VCaP (cell line): Measurements from ENCODE around the gene OPA1.

Experiments
- H3K27ac ChIP-seq: fragments of 450-650 bp; 2 replicates; pipeline ENCODE4 v1.5.1; 2017
- TF ChIP-seq, protein P1 (sequence below): fragments of 450-650 bp; conservative IDR thresholded peaks from 2 replicates; pipeline ENCODE4 v1.5.1; 2017; ENCODE audit warnings: mild to moderate bottlenecking, moderate library complexity

The OPA1 gene

DNA sequence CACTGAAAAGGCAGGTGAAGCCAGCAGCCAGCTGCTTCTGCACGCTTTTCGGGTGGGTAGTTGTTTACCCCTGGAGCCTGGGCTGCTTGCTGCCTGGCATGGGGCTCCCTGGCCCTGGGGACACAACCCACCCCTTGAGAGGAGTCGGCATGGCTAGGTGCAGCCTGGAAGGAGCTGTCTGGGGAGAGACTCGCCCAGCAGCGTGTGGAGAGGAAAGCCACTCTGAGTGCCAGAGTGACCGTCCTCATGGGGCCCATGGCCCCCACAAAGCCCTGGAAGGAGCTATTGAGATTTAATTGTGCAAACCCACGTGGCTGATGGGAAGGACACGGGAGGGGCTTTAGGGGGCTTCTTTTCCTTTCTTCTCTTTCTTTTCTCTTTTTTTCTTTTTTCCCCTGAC is 137.5 kb downstream of the OPA1 start:
- no peak overlapping the region for H3K27ac ChIP-seq
- TF ChIP-seq, protein P1, sequence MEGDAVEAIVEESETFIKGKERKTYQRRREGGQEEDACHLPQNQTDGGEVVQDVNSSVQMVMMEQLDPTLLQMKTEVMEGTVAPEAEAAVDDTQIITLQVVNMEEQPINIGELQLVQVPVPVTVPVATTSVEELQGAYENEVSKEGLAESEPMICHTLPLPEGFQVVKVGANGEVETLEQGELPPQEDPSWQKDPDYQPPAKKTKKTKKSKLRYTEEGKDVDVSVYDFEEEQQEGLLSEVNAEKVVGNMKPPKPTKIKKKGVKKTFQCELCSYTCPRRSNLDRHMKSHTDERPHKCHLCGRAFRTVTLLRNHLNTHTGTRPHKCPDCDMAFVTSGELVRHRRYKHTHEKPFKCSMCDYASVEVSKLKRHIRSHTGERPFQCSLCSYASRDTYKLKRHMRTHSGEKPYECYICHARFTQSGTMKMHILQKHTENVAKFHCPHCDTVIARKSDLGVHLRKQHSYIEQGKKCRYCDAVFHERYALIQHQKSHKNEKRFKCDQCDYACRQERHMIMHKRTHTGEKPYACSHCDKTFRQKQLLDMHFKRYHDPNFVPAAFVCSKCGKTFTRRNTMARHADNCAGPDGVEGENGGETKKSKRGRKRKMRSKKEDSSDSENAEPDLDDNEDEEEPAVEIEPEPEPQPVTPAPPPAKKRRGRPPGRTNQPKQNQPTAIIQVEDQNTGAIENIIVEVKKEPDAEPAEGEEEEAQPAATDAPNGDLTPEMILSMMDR, result no peak

DNA sequence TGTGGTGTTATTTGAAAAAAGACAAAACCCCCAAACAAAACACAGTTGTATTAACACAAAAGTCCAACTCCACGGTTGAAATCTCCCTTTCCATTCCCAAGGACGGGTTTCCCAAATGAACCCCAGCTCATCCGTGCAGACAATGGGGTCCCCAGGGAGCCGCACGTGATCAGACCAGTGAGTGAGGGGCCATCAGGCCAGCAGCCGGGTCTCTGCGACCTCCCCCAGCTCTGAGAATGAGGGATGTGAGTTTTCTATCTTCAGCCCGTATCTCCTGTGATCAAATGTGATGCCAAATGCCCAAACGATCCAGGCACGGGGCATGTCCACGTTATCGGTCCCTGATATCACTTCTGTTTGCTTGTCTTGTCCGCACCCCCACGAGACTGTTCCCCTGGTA is 138.0 kb downstream of the OPA1 start:
- TF ChIP-seq, protein P1, result no peak
- no peak overlapping the region for H3K27ac ChIP-seq

DNA sequence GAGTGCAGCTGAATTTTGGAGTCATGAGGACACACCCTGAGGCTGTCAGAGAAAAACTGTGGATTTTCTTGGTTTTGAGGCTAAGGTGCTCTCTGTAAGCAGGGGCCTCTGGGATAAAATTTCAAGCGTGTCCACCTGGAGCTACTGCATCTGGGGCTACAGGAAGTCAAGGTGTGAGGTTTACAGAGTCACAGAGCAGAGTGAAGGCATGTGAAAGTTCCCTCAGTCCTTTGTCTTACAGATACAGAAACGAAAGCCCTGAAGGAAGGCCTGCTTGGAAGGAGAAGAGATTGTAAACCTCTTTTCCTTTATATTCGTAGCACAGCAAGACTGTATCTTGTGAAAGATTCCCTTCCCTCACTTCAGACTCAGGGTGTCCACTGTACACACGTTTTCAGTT is 138.6 kb downstream of the OPA1 start:
- no peak overlapping the region for H3K27ac ChIP-seq

DNA sequence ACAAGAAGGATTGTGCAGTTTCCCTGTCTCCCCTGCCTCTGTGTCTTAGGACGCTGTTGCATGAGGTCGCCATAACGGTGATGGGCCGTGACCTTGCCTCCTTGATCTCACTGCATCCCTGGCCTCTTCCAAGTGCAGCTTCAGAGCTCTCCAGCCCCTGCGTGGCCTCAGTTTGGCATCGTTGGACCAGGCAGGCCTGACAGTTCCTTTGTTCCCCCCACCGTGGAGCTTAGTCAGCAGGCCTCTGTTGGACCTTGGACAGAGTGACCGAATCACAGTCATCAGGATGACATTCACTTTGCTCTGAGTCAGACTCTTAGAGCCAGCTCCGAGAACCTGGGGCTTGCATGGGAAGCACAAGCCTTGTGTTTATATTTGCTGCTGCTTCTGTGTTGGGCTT is 139.4 kb downstream of the OPA1 start:
- no peak overlapping the region for H3K27ac ChIP-seq
- TF ChIP-seq, protein P1, result no peak

More for the DNA sequence above, 138.6 kb downstream of the OPA1 start:
- TF ChIP-seq, protein P1, result no peak

DNA sequence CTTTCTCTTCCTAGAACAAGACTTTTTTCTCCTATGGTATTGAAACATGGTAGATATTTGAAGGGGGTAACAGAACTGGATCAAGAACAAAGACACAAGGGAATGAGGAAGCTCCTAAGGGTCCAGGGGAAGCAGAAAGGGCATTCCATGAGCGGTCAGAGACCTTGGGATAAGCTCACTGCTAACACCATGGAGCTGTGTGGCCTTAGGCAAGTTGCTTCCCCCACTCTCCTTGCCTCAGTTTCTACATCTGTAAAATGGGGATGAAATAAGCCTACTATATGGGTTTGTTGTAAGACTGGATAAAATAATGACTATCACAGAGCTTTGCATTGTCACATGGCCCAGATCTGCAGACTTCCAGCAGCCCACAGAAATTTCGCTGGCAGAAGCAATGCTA is 139.8 kb downstream of the OPA1 start:
- TF ChIP-seq, protein P1, result no peak

DNA sequence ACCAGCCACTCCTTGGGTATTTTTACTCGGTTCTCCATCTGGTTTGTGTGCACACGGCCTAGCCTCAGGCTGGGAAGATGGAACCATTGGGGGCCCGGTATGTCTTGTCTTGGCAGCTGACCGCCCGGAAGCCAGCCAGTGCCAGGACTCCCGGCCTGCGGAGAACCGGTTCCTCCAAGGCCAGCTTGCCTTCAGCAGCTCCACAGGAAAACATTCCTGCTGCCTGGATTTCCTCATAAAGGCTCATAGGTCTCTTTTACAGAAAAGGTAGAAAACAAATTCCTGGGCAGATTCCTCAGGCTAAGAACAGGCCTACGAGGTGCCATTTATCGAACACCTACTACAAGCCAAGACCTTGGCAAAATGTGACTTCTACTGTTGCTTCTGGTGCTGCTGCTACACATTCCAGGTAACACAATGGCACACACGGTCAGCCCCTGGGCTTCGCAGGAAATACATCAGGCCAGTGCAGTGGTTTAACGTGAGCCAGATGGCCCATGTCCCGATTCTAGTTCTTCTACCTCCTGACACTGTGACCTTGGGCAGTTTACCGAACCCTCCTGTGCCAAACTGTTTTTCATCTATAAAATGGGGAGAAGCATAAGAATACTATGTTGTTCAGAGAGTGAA is 141.8 kb downstream of the OPA1 start:
- peak overlapping the region; percentile 79 for H3K27ac ChIP-seq
- TF ChIP-seq, protein P1, result no peak

More for the DNA sequence above, 139.8 kb downstream of the OPA1 start:
- H3K27ac ChIP-seq, result no peak overlapping the region

DNA sequence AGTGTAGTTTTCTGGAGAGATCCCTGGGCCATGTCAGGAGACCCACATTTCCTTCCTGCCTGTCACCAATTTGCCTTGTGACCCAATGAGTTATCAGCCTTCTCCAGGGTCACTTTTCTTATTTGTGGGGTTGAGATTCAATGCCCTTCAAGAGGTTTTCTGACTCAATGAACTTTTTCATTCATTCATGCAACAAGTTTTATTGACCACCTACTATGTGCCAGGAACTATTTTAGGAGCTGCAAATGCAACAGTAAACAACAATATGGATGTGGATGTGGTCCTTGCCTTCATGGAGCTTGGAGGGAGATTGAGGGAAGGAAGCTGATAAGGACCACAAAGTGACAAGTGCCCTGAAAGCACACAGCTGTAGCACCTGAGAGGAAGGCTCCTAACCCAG is 142.8 kb downstream of the OPA1 start:
- TF ChIP-seq, protein P1, result no peak
- peak overlapping the region; percentile 79 for H3K27ac ChIP-seq
